Measurements from ENCODE around the gene CCDC12. TPM values are rescaled to one million over a fixed set of nuclear protein-coding genes. Genes with fewer than 3 reads are reported as not detected.

The CCDC12 gene
- total and polyA plus RNA-seq, 2 of the 13 experiments (the other 11 are each of a cell fraction or from before 2014, with no cell fraction given) = 30.1 to 49.5 TPM

DNA sequence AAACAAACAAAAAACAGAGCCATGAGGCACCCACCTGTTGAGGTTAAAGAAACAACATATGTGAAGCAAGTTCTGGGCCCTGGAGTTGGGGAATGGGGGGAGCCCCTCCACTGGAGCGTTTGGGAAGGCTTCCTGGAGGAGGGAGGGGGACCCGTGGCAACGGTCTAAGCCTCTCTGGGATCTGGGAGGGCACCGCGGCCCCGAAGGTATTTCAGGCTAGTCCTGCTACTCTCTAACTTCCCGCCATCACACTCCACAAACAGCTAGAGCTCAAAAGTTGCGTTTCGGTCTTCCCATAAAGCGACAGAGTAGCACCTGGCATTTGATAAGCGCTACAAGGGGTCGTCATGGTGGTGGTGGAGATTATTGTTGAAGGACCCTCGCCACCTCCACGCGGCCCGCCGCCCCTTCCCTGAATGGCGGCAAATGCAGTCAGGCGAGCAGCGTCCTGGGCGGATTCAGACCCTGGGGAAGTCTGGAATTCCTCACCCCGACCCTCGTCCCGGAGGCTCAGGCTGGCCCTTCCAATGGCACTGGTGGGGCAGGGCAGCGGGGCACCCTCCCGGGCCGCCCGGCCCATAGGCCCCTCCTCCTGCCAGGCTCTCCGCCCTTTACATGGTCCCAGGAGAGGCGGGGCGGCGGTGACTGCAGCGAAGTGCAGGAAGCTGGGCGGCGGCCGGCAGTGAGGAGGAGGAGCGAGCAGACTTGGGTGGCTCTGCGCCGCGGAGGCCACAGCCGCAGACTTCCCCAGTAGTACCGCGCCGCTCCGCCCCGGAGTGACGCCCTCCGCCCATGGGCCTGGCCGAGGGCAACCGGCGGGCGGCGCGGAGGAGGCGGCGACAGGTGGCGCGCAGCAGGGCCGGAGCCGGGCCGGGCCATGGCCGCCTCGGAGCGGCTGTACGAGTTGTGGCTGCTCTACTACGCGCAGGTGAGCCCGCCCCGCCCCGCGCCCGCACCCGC, 2.7 kb upstream of the CCDC12 start, which contains the start of gene NBEAL2 (continued):
- TF ChIP-seq AGO1 (IDR thresholded peaks at IDR 0.05; ENCODE audit: low read depth, low read length, poor library complexity, severe bottlenecking) (no peak), REPIN1 (CRISPR knock-in tag; IDR thresholded peaks at IDR 0.05; ENCODE audit: borderline replicate concordance, low read depth) (0 out of 2 replicates have a peak, but pooled peaks have one; percentile 25), ATRX (CRISPR knock-in tag; IDR thresholded peaks at IDR 0.05; ENCODE audit: borderline replicate concordance) (no peak), ZNF253 (CRISPR knock-in tag; IDR thresholded peaks at IDR 0.05; ENCODE audit: borderline replicate concordance) (peak; percentile 59; the same call in 1 of the 2 replicates), ZNF343 (CRISPR knock-in tag; IDR thresholded peaks at IDR 0.05) (no peak), JARID2 (CRISPR knock-in tag; IDR thresholded peaks at IDR 0.05; ENCODE audit: insufficient replicate concordance) (peak; percentile 78), ZNF878 (CRISPR knock-in tag; IDR thresholded peaks at IDR 0.05) (no peak), ZNF143 (CRISPR knock-in tag; IDR thresholded peaks at IDR 0.05) (0 out of 2 replicates have a peak, but pooled peaks have one; percentile 24), ZNF350 (CRISPR knock-in tag; IDR thresholded peaks at IDR 0.05; ENCODE audit: borderline replicate concordance, low read depth) (peak; percentile 59; the same call in 1 of the 2 replicates), ZBTB20 (CRISPR knock-in tag; IDR thresholded peaks at IDR 0.05; ENCODE audit: borderline replicate concordance, low read depth) (no peak), ZNF431 (CRISPR knock-in tag; IDR thresholded peaks at IDR 0.05; ENCODE audit: borderline replicate concordance, low read depth) (peak; percentile 21; the same call in 1 of the 2 replicates), TOPORS (CRISPR knock-in tag; IDR thresholded peaks at IDR 0.05) (no peak), ZNF121 (CRISPR knock-in tag; IDR thresholded peaks at IDR 0.05) (no peak; the same call in 1 of the 2 replicates), NAIF1 (CRISPR knock-in tag; IDR thresholded peaks at IDR 0.05; ENCODE audit: borderline replicate concordance) (no peak), ZKSCAN8 (CRISPR knock-in tag; IDR thresholded peaks at IDR 0.05; ENCODE audit: borderline replicate concordance) (no peak), MEIS2 (CRISPR knock-in tag; IDR thresholded peaks at IDR 0.05) (0 out of 2 replicates have a peak, but pooled peaks have one; percentile 35), YY1 (IDR thresholded peaks at IDR 0.05; ENCODE audit: insufficient read depth, insufficient replicate concordance, low read depth, low read length) (peak; percentile 64), ZNF224 (CRISPR knock-in tag; IDR thresholded peaks at IDR 0.05) (no peak), MIER3 (CRISPR knock-in tag; IDR thresholded peaks at IDR 0.05; ENCODE audit: borderline replicate concordance) (no peak; the same call in 1 of the 2 replicates), SMARCC2 (IDR thresholded peaks at IDR 0.05) (no peak), ZSCAN25 (CRISPR knock-in tag; IDR thresholded peaks at IDR 0.05) (no peak), MED8 (CRISPR knock-in tag; IDR thresholded peaks at IDR 0.05; ENCODE audit: insufficient replicate concordance) (peak; percentile 2)
- TF ChIP-seq, protein P1, sequence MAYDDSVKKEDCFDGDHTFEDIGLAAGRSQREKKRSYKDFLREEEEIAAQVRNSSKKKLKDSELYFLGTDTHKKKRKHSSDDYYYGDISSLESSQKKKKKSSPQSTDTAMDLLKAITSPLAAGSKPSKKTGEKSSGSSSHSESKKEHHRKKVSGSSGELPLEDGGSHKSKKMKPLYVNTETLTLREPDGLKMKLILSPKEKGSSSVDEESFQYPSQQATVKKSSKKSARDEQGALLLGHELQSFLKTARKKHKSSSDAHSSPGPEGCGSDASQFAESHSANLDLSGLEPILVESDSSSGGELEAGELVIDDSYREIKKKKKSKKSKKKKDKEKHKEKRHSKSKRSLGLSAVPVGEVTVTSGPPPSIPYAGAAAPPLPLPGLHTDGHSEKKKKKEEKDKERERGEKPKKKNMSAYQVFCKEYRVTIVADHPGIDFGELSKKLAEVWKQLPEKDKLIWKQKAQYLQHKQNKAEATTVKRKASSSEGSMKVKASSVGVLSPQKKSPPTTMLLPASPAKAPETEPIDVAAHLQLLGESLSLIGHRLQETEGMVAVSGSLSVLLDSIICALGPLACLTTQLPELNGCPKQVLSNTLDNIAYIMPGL (CRISPR knock-in tag; IDR thresholded peaks at IDR 0.05; ENCODE audit: borderline replicate concordance in 1 of 2, low read depth in 1 of 2) = peak; percentile 41 to 65; a peak in 2 of 4 replicates
- TF ChIP-seq, protein P2, sequence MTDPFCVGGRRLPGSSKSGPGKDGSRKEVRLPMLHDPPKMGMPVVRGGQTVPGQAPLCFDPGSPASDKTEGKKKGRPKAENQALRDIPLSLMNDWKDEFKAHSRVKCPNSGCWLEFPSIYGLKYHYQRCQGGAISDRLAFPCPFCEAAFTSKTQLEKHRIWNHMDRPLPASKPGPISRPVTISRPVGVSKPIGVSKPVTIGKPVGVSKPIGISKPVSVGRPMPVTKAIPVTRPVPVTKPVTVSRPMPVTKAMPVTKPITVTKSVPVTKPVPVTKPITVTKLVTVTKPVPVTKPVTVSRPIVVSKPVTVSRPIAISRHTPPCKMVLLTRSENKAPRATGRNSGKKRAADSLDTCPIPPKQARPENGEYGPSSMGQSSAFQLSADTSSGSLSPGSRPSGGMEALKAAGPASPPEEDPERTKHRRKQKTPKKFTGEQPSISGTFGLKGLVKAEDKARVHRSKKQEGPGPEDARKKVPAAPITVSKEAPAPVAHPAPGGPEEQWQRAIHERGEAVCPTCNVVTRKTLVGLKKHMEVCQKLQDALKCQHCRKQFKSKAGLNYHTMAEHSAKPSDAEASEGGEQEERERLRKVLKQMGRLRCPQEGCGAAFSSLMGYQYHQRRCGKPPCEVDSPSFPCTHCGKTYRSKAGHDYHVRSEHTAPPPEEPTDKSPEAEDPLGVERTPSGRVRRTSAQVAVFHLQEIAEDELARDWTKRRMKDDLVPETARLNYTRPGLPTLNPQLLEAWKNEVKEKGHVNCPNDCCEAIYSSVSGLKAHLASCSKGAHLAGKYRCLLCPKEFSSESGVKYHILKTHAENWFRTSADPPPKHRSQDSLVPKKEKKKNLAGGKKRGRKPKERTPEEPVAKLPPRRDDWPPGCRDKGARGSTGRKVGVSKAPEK (CRISPR knock-in tag; IDR thresholded peaks at IDR 0.05; ENCODE audit: borderline replicate concordance) = no peak
